BE2C (cell line): ENCODE measurements around the gene AP1G2.
"Not testable (repeated sequence)": the region's sequence is repeated elsewhere in the genome, so short reads cannot be mapped to it uniquely, and the experiment has no call there.

Experiments used
- DNase-seq: peaks from one replicate; pipeline ENCODE4 v3.0.0-alpha.2; 2020
- H3K27me3 ChIP-seq: fragments of 250-450 bp; sonication (Bioruptor Pico); 2 replicates; pipeline ENCODE4 v1.5.1; 2020; ENCODE audit warnings: mild to moderate bottlenecking
- H3K36me3 ChIP-seq: fragments of 250-450 bp; sonication (Bioruptor Pico); 2 replicates; pipeline ENCODE4 v1.5.1; 2020; ENCODE audit warnings: mild to moderate bottlenecking
- H3K4me1 ChIP-seq: fragments of 250-450 bp; sonication (Bioruptor Pico); 2 replicates; pipeline ENCODE4 v1.5.1; 2020
- H3K4me3 ChIP-seq: 2 replicates; pipeline ENCODE4 v1.5.1; 2011; ENCODE audit warnings: low read depth, low read length
- H3K9me3 ChIP-seq: fragments of 250-450 bp; sonication (Bioruptor Pico); 2 replicates; pipeline ENCODE4 v1.5.1; 2020
- CTCF ChIP-seq: IDR thresholded peaks from 2 replicates; pipeline ENCODE4 v1.5.1; 2012; ENCODE audit warnings: mild to moderate bottlenecking, low read depth, low read length

AP1G2 gene

GRCh38 chr14:23600806-23601205 is 33.2 kb upstream of the AP1G2 start:
- H3K4me1 ChIP-seq: no peaks in the 10 kb centered on the region
- TF ChIP-seq CTCF: no peak
- no peak for DNase-seq
- no peaks in the 10 kb centered on the region for H3K9me3 ChIP-seq
- H3K27me3 ChIP-seq: no peaks in the 10 kb centered on the region
- H3K4me3 ChIP-seq: no peak overlapping the region
- H3K36me3 ChIP-seq: no peaks in the 10 kb centered on the region

GRCh38 chr14:23600322-23600707 is 32.7 kb upstream of the AP1G2 start:
- H3K27me3 ChIP-seq: no peaks in the 10 kb centered on the region
- H3K4me1 ChIP-seq: no peaks in the 10 kb centered on the region
- H3K4me3 ChIP-seq: no peak overlapping the region
- no peak for DNase-seq
- TF ChIP-seq CTCF: no peak
- no peaks in the 10 kb centered on the region for H3K36me3 ChIP-seq
- H3K9me3 ChIP-seq: no peaks in the 10 kb centered on the region

- not testable (repeated sequence) for H3K9me3 ChIP-seq, H3K4me3 ChIP-seq, H3K4me1 ChIP-seq, H3K36me3 ChIP-seq, H3K27me3 ChIP-seq, DNase-seq
Observed at GRCh38 chr14:23594191-23594590, 26.6 kb upstream of the AP1G2 start.

- Histone ChIP-seq H3K27me3 (no peaks in the 10 kb centered on the region), H3K4me3 (no peak overlapping the region), H3K4me1 (peaks cover 5% of the 10 kb centered on the region), H3K36me3 (no peaks in the 10 kb centered on the region), H3K9me3 (no peaks in the 10 kb centered on the region)
- TF ChIP-seq CTCF: no peak
- DNase-seq: no peak
Observed at GRCh38 chr14:23590198-23590597, 22.6 kb upstream of the AP1G2 start.

- no peak overlapping the region for H3K4me3 ChIP-seq
- no peaks in the 10 kb centered on the region for H3K36me3 ChIP-seq
- no peak for TF ChIP-seq CTCF
- peaks cover 5% of the 10 kb centered on the region for H3K4me1 ChIP-seq
- no peaks in the 10 kb centered on the region for H3K27me3 ChIP-seq
- H3K9me3 ChIP-seq: no peaks in the 10 kb centered on the region
- DNase-seq: no peak
Observed at GRCh38 chr14:23589606-23590005, 22.0 kb upstream of the AP1G2 start.

GRCh38 chr14:23588884-23589598 is 21.4 kb upstream of the AP1G2 start:
- Histone ChIP-seq H3K4me3 (no peak overlapping the region), H3K27me3 (no peaks in the 10 kb centered on the region), H3K36me3 (no peaks in the 10 kb centered on the region), H3K4me1 (peaks cover 5% of the 10 kb centered on the region), H3K9me3 (no peaks in the 10 kb centered on the region)
- DNase-seq: peak; percentile 96
- TF ChIP-seq CTCF: peak; percentile 96

GRCh38 chr14:23584527-23585203 is 17.1 kb upstream of the AP1G2 start:
- not testable (repeated sequence) for H3K9me3 ChIP-seq, H3K36me3 ChIP-seq, DNase-seq

GRCh38 chr14:23583761-23584526 is 16.4 kb upstream of the AP1G2 start:
- H3K27me3 ChIP-seq, H3K4me1 ChIP-seq, H3K36me3 ChIP-seq, DNase-seq, H3K9me3 ChIP-seq, H3K4me3 ChIP-seq: not testable (repeated sequence)

More at GRCh38 chr14:23584527-23585203, 17.1 kb upstream of the AP1G2 start:
- H3K27me3 ChIP-seq, H3K4me1 ChIP-seq, H3K4me3 ChIP-seq: not testable (repeated sequence)
